HG03521 (cell line): ENCODE results near the gene PDLIM7.

Source experiments
- ATAC-seq: cut with Tn5 transposase; IDR thresholded peaks from one replicate; pipeline ENCODE4 v1.9.1; 2021; ENCODE audit warnings: mild to moderate bottlenecking, moderate library complexity; ENCODE audit not compliant: unreplicated experiment

Gene PDLIM7

DNA sequence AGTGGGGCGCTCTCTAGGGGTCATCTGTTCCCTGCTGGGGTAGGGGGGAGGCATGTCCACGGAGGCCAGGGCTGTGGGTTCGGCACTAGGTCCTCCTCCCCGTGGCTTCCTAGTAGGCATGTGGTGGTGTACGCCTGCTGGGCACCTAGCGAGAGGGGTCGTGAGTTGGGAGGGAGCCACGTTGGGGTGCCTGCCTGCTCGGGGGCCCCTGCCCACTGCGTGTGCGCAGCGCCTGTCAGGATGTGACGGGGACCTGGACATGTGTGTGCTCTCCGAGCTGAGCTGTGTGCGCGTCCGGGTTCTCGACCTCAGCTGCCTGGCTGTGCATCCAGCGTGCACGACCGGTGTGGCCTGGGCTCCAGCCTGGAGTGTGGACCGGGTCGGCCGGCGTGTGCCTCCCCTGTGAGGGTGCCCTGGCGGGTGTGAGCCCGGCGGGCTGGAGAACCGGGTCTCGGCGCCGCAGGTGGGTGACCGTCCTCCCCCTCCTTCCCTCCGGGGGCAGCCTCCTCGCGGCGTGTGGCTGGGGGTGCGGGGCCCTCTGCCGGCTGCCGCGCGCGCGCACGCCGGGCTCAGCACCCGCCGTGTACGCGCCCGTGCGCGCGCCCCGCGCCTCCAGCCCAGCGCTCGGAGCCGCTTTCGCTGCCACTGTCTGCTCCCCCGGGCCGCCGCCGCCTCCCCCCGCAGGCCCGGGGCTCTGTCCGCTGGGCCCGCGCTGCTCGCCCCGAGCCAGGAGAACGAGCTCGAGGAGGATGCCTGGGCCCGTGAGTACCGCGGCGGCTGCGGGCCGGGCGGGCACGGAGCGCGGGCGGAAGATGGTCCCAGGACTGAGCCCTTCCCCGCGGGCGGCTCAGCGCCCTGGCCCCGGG, 51.0 kb downstream of the PDLIM7 start, which contains the start of gene PRR7:
PRR7 (plus strand) TSS at position 615 of the 866 bp plus-strand sequence. CDS start 8,254 bp downstream, outside the sequence.
- ATAC-seq: peak; percentile 36

DNA sequence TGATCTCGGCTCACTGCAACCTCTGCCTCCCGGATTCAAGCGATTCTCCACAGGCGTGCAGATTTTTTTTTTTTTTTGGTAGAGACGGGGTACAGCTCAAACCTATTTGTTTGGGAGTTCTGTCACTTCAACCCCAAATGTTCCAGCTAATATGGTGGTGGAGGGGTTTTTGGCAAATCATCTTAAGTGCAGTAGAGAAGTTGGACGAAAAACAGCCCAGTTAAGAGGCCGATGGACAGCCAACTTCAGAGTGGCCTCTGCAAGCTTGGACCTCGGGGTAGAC, 51.5 kb downstream of the PDLIM7 start:
- no peak for ATAC-seq

DNA sequence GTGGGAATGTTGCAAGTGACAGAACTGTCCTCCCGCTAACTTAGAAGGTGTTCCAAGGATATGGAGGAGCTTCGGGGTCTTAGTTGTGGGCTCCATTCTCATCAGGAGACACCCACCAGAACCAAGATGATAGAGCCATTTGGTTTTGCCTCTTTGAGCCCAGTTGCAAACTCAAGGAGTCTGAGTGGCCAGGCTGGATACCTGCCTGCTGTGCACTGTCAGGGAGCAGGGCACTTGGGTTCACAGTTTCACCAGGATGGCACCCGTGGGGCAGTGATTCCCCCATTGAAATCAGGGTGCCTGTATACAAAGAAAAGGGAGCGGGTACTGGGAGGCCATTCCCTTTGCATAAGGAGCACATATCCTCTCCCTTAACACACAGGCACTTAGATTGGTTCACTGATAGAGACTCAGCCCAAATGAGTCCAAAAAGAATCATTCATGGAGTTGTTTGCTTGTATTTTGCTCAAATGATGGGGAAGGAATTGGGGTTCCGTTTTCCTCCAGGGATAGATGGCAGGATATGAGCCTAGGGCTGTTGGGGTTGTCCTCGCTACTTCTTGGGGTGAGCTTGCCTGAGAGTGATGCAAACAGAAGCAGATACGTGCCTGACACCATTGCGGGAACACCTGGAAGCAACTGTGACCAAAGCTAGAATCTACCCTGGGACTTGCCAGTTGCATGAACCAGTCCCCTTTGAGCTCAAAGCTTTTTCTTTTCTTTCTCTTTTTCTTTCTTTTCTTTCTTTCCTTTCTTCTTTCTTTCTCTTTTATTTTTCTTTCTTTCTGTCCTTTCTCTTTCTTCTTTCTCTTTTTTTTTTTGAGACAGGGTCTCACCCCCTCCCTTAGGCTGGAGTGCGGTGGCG, 52.1 kb downstream of the PDLIM7 start:
- ATAC-seq: no peak

DNA sequence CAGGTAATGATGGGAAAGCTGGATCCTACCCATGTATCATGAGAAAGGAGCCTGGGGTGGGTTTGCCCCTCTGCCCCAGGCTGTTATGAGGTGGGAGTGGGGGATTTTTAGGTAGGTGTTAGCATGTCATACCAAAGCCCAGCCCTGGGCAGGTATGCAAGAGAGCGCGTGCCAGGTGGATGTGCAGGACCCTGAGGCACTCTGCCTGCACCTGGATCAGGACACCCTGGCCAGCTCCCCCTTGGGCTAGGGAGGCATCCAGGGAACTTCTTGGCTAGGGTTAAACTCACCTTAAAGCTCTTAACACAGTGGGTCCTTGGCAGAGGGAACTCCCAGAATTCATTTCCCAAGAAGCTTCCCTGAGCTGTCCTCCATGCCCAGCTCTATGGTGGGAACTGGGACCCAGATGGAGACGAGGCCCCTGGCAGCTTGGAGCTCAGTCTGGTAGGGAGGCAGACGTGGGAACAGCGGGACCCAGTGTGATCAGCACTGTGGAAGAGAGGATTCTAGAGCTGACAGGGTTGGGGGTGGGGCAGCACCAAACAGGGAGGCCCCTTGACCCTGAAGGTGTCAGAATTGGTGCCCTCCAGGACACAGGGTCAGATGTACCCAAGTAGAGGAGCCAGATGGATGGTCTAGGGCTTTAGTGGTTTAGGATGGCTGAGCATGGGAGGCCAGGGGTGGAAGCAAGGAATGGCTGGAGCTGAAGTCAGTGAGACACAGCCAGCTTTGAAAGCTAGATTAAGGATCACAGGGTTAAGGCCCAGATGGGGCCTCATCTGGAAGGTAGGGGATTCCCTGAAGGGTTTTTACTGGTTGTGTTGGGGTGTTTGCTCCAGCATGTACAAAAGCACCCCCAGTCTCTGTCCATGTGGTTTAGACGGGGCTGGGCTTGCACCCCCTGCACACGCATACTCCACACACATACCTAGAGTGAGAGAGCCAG, 53.0 kb downstream of the PDLIM7 start:
- ATAC-seq: no peak

DNA sequence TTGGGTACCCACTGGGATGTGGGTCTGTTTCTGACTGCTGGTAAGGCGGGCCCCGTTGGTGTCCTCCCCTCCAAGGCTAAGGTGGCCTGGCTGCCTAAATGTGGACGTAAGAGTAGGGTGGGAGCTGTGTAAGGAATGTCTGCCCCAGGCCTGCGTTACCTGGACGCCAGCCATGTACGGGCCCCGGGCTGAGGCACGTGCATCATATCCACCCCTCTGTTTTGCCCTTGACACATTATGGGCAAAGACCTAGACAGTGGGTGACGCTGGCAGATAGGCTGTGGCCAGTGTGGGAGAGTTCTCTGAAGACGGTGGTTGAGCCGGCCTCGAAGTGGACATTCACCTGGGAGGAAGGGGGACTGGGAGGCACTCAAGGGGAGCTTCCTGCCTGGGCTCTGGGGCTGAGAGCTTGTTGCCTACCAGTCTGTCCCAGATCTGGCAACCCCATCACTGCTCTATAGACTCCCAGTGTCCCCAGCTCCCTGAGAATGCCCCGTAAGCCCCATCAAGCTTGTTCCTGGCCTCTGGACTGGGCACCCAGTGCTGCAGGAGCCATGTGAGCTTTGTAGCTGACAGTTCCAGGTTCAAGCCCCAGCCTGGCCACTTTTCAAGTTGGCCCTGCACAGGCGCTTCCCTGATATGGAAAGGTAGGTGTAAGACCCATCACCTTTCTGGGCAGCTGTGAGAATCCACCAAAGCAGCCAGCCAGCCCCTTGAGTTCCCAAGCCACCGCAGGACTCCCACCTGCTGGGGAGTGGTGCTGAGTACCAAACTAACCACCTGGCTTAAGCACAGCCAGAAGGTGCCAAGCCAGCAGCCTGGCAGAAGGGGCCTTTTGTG, 54.0 kb downstream of the PDLIM7 start:
- no peak for ATAC-seq

DNA sequence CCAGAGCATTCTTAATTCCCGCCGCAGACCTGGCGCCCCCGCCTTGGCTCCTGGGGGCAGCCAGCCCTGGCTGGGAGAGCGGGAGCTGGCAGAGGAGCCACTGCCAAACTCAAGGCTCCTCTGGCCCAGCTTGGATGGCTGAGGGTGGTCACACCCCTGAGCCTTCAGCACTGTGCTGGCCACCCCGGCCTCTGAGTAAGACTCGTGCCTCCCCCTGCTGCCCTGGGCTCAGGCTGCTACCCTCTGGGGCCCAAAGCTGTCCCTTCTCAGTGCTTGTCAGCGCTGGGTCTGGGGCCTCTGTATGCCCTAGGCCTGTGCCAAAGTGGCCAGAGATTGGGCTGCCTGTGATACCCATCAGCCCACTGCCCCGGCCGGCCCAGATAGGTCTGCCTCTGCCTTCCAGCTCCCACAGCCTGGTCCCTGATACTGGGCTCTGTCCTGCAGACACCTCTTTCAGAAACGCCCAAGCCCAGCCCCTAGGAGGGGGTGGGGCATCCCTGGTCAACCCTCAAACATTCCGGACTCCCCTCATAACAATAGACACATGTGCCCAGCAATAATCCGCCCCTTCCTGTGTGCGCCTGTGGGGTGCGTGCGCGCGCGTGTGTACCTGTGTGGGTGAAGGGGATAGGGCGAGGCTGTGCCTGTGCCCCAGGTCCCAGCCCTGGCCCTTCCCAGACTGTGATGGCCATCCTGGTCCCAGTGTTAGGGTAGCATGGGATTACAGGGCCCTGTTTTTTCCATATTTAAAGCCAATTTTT, 55.2 kb downstream of the PDLIM7 start:
- no peak for ATAC-seq

DNA sequence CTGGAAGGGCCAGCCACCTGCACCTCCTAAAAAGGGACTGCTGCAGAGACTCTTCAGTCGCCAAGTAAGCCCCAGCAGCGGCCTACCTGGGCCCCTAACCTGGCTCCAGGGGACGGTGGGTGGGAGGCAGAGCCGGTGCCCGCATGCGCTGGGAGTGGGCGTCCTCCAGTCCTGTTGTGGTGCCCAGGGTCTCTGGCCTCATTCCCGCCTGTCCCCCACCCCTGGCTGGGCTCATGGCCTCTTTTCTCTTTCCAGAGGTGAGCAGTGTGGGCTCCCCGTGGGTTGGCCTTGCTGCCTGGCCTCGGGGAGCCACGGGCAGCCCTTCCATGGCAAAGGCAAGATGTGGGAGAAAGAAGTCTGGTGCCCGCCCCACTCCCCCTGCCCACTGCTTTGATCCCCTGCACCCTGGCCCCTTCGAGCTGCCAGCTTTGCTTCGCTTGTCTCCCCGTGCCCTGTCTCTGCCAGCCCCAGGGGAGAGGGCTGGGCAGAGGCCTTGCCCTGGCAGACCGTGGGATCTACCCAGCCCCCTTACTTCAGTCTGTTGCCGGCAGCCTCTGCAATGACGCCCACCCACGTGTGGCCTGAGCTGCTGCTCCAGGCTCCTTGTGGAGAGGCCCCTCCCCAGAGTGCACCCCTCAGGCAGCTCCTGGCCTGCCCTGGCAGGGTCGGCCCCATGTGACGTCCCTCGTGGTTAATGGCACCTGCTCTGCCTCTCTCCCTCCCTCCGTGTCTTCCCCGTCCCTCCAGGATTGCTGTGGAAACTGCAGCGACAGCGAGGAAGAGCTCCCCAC, 56.2 kb downstream of the PDLIM7 start:
- no peak for ATAC-seq

DNA sequence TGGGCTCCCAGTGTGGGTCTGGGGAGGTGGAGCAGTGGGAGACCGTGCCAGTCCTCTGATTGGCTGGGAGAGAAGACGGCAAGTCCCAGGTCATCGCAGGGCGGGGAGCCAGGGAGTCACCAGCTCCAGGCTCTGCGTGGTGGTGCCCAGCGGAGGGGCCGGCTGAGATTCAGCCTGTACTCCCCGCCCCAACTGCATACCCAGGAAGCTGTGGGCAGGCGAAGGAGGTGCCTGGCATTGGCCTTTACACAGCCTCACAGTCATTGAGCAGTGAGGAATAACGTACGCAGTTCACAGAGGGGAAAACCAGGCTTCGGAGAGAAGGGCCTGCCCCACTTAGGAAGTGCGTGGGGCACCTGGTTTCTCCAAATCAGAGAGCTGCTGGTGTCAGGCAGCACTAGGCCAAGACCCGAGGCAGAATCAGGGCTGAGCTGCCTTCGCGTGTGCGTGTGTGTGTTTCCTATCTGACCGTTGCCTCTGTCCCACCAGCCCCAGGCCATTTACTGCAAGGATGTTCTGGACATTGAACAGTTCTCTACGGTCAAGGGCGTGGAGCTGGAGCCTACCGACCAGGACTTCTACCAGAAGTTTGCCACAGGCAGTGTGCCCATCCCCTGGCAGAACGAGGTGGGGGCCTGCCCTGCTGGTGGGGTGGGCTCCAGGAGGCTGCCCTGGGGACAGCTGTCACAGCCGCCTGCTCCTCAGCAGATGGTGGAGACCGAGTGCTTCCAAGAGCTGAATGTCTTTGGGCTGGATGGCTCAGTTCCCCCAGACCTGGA, 57.0 kb downstream of the PDLIM7 start:
- ATAC-seq: no peak

DNA sequence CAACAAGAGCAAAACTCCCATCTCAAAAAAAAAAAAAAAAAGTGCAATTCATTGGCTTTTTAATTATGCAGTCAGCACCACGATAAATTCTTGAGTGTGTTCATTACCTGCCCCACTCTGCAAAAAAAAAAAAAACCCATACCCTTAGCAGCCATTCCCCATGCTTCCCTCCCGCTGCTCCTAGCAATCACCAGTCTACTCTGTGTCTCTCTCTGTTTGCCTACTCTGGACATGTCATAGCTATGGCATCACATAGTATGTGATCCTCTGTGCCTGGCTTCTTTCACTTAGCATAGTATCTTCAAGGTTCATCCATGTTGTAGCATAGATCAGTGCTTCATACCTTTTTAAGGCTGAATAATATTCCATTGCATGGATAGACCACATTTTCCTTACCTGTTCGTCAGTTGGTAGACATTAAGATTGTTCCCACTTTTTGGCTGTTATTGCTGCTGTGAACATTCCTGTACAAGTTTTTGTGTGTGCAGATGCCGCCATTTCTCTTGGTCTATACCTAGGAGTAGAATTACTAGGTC, 57.8 kb downstream of the PDLIM7 start:
- ATAC-seq: no peak

DNA sequence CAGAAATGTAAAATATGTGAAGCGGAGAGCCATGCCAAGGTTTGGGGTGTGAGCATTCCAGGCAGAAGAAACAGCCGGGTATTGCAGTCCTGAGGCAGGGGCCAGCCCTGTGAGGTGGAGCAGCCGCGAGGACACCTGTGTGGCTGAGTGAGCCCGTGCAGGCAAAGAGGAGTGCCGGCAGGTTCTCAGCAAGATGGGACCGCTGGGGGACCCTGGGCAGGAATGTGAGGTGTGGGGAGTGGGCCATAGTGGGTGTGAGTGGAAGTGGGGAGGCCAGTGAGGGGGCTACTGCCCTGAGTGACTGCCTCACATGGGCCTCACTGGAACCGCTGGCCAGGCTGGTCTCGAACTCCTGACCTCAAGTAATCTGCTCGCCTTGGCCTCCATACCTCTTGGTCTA, 58.9 kb downstream of the PDLIM7 start:
- no peak for ATAC-seq

DNA sequence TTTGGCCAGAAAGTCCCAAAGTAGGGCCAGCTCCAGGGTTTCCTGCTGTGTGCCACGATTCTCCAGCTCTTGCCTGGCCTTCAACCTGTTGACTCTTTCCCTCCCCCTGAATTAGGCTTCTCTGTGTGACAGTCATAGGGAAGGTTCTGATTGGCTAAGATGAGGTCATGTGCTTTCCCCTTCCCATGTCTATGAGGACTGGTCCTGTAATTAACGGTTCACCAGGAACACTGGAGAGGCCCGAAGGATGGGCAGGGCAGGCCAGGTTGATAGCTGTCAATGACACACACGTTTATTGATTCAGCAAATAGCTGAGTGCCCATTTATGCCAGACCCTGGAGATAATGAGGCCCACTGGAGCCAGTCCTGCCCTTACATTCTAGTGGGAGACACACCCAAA, 59.8 kb downstream of the PDLIM7 start:
- no peak for ATAC-seq

DNA sequence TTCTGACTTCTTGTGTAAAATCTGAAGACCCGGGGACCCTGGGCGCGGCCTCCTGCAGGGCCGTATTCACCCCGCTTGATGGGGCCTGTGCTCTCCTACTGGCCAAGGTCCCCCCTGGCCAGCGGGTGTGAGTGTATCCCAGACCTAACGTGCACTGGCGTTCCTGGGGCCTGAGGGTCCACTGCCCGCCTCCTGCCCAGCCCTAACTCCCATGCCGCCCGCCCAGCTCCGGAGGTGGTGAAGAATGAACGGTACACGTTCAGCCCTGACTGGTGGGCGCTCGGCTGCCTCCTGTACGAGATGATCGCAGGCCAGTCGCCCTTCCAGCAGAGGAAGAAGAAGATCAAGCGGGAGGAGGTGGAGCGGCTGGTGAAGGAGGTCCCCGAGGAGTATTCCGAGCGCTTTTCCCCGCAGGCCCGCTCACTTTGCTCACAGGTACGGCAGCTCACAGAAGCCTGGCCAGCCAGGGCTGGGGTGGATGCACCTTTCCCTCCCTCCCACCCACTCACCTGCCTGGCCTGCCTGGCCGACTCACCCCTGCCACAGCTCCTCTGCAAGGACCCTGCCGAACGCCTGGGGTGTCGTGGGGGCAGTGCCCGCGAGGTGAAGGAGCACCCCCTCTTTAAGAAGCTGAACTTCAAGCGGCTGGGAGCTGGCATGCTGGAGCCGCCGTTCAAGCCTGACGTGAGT, 61.4 kb downstream of the PDLIM7 start:
- ATAC-seq: no peak

DNA sequence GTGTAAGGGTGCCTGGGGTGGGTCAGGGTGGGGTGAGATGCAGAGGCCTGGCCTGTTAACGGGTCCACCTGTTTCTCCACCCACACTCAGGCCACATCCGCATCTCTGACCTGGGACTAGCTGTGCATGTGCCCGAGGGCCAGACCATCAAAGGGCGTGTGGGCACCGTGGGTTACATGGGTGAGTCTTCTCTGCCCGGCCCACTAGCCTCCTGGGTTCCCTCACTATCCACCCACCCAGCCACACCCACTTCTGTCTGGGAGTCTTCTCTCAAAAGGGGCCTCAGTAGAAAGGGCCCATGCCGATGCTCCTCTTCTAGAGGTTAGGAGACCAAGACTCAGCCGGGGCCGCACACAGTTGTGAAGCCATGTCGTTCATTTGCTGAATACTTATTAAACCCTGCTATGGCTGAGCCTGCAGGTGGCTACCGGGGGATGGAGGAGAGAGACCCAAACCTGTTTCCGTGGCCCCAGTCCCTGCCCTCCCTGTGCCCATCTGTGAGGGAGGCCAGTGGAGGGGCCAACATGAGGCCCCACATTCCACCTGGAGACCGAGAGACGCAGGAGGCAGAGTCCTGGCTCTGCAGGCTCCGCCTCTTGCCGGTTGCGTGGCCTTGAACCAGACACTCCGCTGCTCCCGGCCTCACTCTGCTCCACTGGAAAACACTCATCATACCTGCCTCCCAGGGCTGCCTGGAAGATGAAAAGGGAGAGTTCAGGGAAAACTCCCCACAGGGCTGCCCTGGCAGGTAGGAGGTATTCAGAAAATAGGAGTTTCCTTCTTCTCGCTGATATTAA, 62.3 kb downstream of the PDLIM7 start:
- no peak for ATAC-seq

DNA sequence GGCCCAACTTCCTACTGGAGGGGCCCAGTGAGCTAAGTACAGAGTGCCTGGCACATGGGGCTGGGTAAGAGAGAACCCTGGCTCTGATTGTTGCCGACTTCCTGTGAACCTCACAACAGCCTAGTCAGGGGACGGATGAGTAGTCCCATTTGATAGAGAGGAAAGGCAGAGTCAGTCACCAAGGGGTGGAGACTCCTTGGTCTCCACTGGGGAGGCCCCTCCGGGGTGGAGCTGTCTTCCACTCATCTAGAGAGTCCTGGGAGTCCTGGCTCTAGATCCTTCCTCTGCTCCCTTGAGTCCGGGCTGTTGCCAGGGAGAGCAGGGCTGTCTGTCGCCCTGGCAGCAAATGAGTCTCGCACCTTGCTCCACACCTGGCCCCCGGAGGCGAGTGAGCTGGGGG, 63.0 kb downstream of the PDLIM7 start:
- no peak for ATAC-seq

DNA sequence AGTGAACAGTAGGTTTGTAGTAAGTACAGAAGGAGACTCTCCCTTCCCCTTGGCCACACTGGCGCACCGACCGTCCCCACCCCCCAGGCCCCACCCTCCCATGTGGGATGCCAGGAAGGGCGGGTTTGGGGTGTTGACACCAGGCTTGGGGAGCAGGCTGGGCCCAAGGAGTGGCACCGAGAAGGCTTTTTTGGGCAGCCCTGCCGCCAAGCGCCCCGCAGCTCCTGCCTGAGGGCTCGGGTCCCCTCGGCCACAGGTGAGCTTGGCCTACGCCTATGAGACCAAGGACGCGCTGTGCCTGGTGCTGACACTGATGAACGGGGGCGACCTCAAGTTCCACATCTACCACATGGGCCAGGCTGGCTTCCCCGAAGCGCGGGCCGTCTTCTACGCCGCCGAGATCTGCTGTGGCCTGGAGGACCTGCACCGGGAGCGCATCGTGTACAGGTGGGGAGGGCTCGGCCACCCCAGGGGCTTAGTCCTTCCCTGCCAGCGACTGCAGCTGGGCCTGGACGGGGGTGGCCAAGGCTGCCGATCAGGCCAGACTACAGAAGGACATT, 63.7 kb downstream of the PDLIM7 start:
- no peak for ATAC-seq
